ENCODE results near the gene PCAT7.

DNA sequence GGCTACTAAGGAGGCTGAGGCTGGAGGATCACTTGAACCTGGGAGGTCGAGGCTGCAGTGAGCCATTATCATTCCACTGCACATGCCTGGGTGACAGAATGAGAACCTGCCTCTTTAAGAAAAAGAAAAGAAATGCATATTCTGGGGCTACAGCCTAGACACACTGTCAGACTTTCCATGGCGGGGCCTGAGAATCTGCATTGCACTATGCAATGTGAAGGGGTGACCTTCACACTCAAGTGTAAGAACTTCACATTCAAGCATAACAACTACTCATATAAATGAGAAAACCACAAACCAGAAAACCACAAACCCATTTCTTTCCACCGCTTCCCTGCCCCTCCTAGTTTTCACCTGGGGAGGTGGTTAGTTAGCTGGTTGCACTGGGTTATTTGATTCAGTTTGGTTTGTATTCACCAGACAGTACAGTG, 56.8 kb downstream of the PCAT7 start:
- TF ChIP-seq EZH2 (IDR thresholded peaks at IDR 0.05; ENCODE audit: borderline replicate concordance, low read depth, low read length, severe bottlenecking) = no peak
- TF ChIP-seq, protein P1, sequence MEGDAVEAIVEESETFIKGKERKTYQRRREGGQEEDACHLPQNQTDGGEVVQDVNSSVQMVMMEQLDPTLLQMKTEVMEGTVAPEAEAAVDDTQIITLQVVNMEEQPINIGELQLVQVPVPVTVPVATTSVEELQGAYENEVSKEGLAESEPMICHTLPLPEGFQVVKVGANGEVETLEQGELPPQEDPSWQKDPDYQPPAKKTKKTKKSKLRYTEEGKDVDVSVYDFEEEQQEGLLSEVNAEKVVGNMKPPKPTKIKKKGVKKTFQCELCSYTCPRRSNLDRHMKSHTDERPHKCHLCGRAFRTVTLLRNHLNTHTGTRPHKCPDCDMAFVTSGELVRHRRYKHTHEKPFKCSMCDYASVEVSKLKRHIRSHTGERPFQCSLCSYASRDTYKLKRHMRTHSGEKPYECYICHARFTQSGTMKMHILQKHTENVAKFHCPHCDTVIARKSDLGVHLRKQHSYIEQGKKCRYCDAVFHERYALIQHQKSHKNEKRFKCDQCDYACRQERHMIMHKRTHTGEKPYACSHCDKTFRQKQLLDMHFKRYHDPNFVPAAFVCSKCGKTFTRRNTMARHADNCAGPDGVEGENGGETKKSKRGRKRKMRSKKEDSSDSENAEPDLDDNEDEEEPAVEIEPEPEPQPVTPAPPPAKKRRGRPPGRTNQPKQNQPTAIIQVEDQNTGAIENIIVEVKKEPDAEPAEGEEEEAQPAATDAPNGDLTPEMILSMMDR (IDR thresholded peaks at IDR 0.05; ENCODE audit: extremely low read depth in 1 of 2, insufficient read depth in 1 of 2, low read depth in 1 of 2, low read length in 2 of 2) = no peak
- no peak for TF ChIP-seq POLR2A (IDR thresholded peaks at IDR 0.05; ENCODE audit: low read depth, low read length)
- TF ChIP-seq POLR2AphosphoS5 (IDR thresholded peaks at IDR 0.05; ENCODE audit: insufficient read depth, low read depth, low read length) = no peak
- TF ChIP-seq, protein P2, sequence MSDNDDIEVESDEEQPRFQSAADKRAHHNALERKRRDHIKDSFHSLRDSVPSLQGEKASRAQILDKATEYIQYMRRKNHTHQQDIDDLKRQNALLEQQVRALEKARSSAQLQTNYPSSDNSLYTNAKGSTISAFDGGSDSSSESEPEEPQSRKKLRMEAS (IDR thresholded peaks at IDR 0.05; ENCODE audit: insufficient read depth, insufficient read length) = no peak
- no peak for TF ChIP-seq MYC (IDR thresholded peaks at IDR 0.05; ENCODE audit: low read depth, low read length)
- TF ChIP-seq JUN (IDR thresholded peaks at IDR 0.05; ENCODE audit: borderline replicate concordance, insufficient read depth, insufficient read length, low read depth) = no peak
